GM04504 (cell line): ENCODE measurements around the gene ABCD1.

Experiments used
- DNase-seq: peaks from one replicate; pipeline ENCODE4 v3.0.0-alpha.2; 2012; ENCODE audit warnings: low read depth

Gene ABCD1

DNA sequence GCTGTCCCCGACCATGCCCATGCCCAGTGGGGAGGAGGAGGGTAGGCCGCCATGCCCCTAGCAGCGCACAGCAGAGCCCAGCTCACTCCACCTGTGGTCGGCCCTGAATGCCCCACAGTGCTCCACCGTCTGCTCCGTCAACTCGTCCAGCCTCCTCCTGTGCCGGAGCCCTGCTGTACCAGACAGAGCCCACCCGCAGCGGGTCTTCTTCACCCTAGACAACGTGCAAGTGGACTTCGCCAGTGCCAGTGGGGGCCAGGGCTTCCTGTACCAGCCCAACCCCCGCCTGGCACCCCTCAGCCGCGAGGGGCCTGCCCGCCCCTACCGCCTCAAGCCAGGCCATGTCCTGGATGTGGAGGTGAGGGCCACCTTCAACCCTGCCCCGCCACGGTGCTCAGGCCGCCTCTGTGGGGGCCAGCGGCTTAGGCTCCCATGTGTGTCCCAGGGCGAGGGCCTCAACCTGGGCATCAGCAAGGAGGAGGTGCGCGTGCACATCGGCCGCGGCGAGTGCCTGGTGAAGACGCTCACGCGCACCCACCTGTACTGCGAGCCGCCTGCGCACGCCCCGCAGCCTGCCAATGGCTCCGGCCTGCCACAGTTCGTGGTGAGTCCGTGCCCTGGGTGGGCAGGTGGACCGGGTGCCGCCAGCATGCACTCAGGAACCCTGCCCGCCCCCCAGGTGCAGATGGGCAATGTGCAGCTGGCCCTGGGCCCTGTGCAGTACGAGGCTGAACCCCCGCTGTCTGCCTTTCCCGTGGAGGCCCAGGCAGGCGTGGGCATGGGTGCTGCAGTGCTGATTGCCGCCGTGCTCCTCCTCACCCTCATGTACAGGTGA, 49.3 kb downstream of the ABCD1 start:
- no peak for DNase-seq

GRCh38 chrX:153774576-153775292, 50.1 kb downstream of the ABCD1 start:
- no peak for DNase-seq

DNA sequence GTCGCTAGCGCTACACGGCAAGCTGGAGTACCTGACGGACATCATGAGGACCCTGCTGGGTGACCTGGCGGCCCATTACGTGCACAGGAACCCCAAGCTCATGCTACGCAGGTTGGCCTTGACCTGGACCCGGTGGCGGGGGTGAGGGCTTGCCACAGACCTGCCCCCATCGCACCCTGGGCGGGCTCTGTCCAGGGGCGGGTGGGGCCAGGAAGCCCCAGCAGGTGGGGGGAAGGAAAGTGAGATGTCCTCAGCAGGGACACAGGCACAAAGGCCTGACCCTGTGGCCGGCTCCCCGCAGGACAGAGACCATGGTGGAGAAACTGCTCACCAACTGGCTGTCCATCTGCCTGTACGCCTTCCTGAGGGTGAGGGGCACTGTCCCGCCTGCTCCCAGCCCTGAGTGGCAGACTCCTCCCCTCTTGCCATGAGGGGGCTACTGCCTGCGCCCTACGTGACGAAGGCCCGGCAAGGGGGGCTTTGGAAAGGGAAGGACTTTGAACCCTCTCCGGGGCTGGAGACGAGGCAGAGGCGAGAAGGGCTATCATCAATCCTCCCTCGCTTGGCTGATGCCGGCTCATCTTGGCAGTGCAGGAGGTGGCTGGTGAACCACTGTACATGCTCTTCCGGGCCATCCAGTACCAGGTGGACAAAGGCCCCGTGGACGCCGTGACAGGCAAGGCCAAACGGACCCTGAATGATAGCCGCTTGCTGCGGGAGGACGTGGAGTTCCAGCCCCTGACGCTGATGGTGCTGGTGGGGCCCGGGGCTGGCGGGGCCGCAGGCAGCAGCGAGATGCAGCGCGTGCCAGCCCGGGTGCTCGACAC, 50.9 kb downstream of the ABCD1 start:
- DNase-seq, result no peak

DNA sequence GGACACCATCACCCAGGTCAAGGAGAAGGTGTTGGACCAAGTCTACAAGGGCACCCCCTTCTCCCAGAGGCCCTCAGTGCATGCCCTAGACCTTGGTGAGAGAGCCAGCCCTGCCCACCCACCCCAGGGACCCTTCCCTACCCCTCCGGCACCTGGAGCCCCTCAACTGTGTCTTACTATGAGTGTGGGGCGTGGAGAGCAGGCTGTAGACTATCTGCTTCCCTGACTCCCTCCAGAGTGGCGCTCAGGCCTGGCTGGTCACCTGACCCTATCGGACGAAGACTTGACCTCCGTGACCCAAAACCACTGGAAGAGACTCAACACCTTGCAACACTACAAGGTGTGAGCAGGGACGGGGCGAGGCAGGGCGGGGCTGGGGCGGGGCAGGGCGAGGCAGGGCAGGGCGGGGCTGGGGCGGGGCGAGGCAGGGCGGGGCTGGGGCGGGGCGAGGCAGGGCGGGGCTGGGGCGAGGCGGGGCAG, 51.5 kb downstream of the ABCD1 start:
- no peak for DNase-seq

DNA sequence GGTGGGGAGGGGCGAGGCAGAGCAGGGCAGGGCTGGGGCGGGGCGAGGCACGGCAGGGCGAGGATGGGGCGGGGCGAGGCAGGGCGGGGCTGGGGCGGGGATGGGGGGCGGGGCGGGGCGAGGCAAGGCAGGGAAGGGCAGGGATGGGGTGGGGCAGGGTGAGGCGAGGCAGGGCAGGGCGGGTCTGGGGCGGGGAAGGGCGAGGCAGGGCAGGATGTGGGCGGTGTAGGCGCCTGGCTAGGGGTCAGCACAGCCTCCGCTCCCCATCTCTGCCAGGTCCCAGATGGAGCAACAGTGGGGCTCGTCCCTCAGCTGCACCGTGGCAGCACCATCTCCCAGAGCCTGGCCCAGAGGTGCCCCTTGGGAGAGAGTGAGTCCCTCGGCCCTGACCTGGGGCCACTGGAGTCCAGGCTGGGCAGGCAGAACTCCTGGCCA, 52.0 kb downstream of the ABCD1 start:
- no peak for DNase-seq

- no peak for DNase-seq
Observed at GRCh38 chrX:153777261-153778090, 52.8 kb downstream of the ABCD1 start.

DNA sequence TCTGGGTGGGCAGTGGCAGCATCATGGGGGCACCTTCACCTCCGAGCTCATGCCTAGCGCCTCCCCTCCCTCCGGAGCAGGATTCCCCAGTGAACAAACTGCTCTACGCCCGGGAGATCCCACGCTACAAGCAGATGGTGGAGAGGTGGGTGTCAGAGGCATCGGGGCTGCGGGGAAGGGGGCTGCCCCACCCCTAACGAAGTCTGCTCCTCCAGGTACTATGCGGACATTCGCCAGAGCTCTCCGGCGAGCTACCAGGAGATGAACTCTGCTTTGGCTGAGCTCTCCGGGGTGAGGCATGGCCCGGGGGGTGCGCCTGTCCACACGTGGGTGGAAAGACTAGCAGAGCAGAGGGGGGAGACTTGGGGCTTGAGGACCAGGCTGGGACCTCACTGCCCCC, 53.5 kb downstream of the ABCD1 start:
- DNase-seq, result no peak

DNA sequence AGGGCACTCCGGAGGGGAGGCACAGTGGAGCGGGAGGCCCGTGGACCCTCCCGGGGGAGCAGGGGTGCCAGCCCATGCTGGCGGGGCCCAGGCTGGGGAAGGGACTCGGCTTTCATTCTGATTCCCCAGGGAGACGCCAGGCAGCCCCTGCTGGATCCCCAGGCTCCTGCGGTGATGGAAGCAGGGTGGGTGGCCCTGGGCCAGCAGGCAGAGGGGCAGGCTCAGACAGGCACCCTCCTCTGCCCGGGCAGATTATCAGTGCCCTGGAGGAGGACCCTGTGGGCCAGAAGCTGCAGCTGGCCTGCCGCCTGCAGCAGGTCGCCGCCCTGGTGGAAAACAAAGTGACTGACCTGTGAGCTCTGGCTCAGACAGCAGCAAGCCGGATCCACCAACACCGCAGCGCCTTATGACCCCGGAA, 54.0 kb downstream of the ABCD1 start:
- DNase-seq, result no peak

DNA sequence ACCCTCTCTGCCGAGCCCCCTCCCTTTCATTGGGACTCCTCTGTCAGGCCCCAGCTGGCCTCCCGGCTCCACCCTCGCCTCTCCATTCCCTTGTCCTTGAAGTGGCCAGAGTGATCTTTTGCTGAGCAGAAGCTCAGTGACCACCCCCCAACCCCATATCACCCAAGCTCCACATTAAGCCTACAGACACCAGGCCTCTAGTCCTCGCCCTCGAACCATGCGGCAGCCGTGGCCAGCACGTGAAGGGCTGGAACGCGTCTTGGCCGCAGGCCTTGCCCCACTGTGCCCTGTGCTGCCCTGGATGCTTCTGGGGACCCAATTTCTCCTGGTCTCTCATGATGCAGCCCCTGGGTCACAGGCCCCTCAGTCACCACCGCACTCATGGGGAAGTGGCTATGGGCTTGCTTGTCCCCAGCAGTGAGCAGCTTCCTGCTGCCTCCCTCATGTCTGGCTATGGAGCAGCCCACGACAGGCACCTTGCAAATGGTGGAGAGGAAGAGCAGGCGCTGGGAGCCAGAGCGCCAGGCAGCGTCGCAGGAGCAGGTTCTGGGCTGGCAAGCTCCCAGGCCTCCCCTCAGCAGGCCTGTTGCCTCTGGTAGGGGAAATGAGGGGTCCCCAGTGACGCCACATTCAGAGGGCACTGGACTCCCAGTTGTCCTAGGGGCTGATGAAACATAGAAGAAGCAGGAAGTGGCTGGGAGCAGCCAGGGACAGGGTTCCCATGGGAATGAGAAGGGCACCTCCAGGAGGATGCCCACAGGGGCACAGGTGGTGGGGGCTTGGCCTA, 55.4 kb downstream of the ABCD1 start:
- DNase-seq, result no peak

GRCh38 chrX:153780678-153781427, 56.2 kb downstream of the ABCD1 start, which contains the start of gene SRPK3:
SRPK3 (plus strand) TSS chrX:153781041; CDS start chrX:153781087, 46 bp downstream.
- no peak for DNase-seq

DNA sequence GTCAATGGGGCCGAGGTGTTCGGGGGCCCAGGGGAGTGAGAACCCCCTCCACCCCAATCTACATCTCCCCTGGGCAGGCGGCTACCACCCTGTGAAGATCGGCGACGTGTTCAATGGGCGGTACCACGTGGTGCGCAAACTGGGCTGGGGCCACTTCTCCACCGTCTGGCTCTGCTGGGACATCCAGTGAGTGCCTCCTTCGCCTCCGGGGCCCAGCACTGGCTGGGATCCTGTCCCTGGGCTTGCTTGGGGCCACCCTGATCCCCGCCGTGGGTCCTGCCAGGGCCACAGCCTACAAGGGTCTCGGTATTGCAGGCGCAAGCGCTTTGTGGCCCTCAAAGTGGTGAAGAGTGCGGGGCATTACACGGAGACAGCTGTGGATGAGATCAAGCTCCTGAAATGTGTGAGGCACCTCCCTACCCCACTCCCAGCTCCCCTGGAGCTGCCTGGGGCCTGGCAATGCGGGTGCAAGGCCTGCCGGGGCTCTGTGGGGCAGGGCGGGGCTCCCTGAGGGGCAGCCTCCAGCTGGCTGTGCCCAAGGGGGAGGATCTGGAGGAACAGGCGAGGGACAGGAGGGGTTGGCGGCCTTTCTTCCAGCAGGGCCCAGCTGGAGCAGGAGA, 56.9 kb downstream of the ABCD1 start:
- DNase-seq, result no peak

DNA sequence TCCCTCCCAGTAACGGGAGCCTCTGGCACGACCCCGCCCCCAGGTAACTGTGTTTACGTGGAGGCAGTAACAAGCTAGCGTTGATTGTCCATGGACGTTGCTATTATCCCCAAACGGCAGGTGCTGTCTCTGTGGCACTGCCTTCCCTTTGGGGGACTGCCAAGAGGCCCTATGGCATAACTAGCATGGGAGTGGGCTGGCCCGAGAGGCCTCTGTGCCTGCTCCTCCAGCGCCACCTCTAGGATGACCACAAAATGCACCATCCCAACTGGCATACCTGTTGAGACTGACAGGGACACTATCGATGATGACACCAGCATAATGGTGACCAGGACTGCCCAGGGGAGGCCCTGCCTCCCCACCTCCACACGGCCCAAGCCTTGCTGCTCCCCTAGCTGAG, 57.7 kb downstream of the ABCD1 start:
- no peak for DNase-seq

DNA sequence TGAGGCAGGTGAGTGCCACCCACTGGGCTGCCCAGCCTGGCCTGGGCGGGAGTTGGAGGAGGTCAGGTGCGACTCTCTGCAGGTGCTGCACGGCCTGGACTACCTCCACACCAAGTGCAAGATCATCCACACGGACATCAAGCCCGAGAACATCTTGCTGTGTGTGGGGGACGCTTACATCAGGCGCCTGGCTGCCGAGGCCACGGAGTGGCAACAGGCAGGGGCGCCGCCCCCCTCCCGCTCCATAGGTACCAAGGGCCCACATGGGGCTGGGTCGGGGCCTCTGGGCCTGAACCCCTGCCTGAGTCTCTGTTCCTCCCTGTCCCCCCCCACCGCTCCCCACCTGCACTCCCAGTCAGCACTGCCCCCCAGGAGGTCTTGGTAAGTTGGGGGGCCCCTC, 58.2 kb downstream of the ABCD1 start:
- no peak for DNase-seq

- DNase-seq, result no peak
Observed at GRCh38 chrX:153783378-153784013, 58.8 kb downstream of the ABCD1 start.

GRCh38 chrX:153784325-153784967, 59.8 kb downstream of the ABCD1 start:
- DNase-seq, result no peak

DNA sequence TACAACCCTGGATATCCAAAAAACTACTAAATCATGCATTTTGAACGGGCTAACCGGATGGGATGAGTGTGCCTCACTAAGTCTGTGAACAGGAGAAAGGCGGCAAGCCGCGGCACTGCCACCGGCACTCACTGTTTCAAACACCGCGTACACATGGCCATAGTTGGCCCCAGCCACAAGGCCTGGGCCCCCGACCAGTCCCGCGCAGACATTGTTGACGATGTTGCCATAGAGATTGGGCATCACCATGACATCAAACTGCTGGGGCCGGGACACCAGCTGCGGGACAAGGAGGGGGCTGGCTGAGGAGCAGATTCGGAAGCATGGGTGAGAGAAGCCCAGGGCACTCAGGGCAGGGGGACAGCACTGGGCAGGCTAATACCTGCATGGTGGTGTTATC, 62.0 kb downstream of the ABCD1 start:
- DNase-seq, result no peak

GRCh38 chrX:153789654-153790053, 65.0 kb downstream of the ABCD1 start:
- no peak for DNase-seq

GRCh38 chrX:153791104-153791852, 66.6 kb downstream of the ABCD1 start:
- DNase-seq, result no peak
